ENCODE measurements around the gene CLIC2. TPM values are rescaled to one million over a fixed set of nuclear protein-coding genes. Genes with fewer than 3 reads are reported as not detected.

Gene CLIC2
- total RNA-seq = 10.8 and 16.8 TPM in 2 replicates

DNA sequence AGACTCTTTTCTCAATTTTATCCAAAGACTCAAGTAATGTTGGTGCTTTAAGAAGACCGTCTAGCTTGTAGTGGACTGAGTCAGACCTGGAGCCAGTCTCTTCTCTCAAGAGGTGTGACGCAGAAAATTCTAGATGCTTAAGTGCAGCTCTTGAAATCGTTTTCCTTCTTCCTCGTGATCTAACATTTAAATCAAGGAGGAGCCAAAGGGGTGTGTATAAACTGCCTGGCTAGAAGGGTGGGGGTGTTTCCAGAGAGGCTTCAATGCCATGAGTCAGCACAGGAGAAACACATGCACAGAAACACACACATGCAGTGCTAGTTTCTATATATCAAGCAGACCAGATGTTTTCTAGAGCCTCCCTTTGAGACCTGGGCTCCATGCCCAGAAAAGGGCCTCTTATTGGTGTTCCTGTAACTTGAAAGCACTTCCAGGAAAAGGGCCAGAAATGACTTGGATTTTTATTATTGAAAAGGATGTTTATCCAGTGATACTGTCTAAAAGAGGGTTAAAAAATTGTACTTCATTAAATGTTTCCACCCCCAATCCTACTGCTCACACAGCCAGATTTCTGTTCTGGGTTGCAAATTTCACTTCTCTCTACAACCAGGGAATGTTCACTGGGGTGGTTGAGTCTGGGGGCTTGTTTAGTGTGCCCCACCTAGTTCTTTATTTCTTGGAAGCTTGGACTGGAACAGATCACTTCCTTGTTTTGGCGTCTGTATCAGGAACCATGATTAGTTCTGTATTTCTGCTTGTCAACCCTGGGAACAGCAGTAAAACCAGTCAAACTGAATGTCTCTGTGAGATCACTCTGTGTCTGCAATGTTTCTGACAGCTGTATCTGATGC lies at the start of gene CLIC2:
CLIC2 (minus strand) TSS at position 129 of the 851 bp plus-strand sequence. CDS start 187 bp downstream, outside the sequence.

DNA sequence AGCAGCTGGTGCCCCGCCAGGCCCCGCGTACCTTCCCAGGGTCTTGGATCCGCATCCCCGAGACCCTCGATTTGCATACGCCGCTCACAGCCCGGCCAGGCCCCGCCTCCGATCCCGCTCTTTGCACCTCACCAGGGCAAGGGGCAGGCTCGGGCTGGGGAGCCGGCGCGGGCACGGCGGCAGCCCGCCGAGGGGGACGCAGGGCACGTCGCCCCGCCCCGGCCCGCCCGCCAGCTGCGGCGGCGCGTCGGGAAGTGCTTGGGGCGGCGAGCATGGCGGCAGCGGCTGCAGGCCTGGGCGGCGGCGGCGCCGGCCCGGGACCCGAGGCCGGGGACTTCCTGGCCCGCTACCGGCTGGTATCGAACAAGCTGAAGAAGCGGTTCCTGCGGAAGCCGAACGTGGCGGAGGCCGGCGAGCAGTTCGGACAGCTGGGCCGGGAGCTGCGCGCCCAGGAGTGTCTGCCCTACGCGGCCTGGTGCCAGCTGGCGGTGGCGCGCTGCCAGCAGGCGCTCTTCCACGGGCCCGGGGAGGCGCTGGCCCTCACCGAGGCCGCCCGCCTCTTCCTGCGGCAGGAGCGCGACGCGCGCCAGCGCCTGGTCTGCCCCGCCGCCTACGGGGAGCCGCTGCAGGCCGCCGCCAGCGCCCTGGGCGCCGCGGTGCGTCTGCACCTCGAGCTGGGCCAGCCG lies 47.6 kb upstream of the CLIC2 start, which contains the start of gene F8A2:
F8A2 (plus strand) TSS at position 253 of the 686 bp plus-strand sequence; CDS start at position 273, 20 bp downstream.

DNA sequence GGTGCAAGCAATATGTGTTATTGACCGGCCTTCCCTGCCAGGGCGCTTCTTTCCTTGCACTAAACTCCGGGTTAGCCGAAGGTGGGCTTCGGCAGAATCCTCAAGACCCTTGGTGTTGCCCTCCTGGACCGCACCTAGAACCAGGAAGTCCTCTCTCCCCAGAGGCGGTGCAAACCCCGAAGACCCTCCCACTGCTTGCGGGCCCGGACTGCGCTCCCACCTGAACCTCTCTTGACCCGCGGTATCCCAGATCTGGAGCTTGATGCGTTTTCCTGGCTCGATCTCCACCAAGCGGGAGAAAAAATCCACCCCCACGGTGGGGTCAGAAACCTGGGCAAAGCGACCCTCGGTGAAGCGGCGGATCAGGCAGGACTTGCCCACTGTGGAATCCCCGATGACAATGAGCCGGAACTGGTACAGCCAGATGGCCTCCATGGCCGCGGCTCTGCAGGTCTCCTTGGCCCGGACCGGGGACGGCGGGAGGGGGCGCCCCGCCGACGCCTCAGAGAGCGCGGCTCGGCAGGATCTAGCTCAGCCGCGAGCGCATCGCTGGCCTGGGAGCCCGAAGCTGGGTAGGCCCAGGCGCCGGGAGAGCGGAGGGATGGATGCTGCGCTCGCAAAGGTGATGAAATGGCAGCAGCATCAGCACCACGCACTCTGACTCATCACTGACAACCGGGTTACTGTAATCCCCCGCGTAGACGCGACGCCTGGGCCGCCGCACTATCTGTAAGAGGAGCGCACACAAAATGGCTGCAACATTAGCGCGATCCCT lies 70.4 kb downstream of the CLIC2 start, which contains the start of gene RAB39B:
RAB39B (minus strand) TSS at position 638 of the 775 bp plus-strand sequence; CDS start at position 435, 203 bp downstream.

Small RNA genes lying within 50 kb of the gene (small RNA-seq; reads per million reads assigned to genes)
- gene AC234781.4 (not detected), gene MIR1184-2 (not detected)

Other genes starting within 250 kb of the CLIC2 start
- 42.5 and 68.2 TPM in 2 replicates for gene VBP1, start 118.2 kb downstream of the CLIC2 start, total RNA-seq
- 0.10 TPM in 1 of 2 replicates, not detected in the other for gene RAB39B, start 70.1 kb downstream of the CLIC2 start, total RNA-seq
- gene F8A2, start 47.5 kb upstream of the CLIC2 start, total RNA-seq = not detected in 2 replicates
- gene F8A3, start 124.0 kb upstream of the CLIC2 start, total RNA-seq = 3.0 and 3.9 TPM in 2 replicates

Measured in vein endothelial cell (primary cell).